PC-3 (cell line): ENCODE measurements around the gene CRADD. TPM values are rescaled to one million over a fixed set of nuclear protein-coding genes. Genes with fewer than 3 reads are reported as not detected.

ENCODE experiments used
- ATAC-seq: fragments of 200-7000 bp; cut with Tn5 transposase; 2 replicates; pipeline ENCODE4 v1.9.1; 2020; ENCODE audit warnings: mild to moderate bottlenecking, moderate library complexity
- BruUV-seq: library from RNA; stranded (reverse); fragments of 400-500 nt; replicated peaks from 2 replicates; lab custom pipeline; 2021; lab: Mats Ljungman, UMichigan
- CTCF ChIA-PET: fragments of 300-600 bp; sonication (Branson Sonifier 250); formaldehyde crosslinking; loops from one replicate; lab custom pipeline; 2022; ENCODE audit warnings: antibody characterized with exemption; lab: Charles Lee
- POLR2A ChIA-PET: fragments of 300-600 bp; sonication (Branson Sonifier 250); formaldehyde crosslinking; loops from one replicate; lab custom pipeline; 2022; ENCODE audit warnings: antibody characterized with exemption; ENCODE audit not compliant: unreplicated experiment; lab: Charles Lee
- DNase-seq: peaks from one replicate; pipeline ENCODE4 v3.0.0-alpha.2; 2015
- H2AFZ ChIP-seq: fragments of 300-600 bp; sonication (generic); 2 replicates; pipeline ENCODE4 v1.6.0; 2016; ENCODE audit warnings: antibody characterized with exemption, low read length
- H3F3A ChIP-seq: fragments of 300-600 bp; sonication (generic); one replicate; pipeline ENCODE4 v1.6.0; 2017; ENCODE audit warnings: antibody characterized with exemption, low read length, control low read depth, mild to moderate bottlenecking; ENCODE audit not compliant: unreplicated experiment
- H3K27ac ChIP-seq: fragments of 300-600 bp; sonication (generic); 2 replicates; pipeline ENCODE4 v1.5.1; 2016; ENCODE audit warnings: mild to moderate bottlenecking, low read length
- H3K27me3 ChIP-seq: fragments of 300-600 bp; sonication (generic); 2 replicates; pipeline ENCODE4 v1.6.1; 2016; ENCODE audit warnings: low read length, mixed read lengths
- H3K36me3 ChIP-seq: fragments of 300-600 bp; sonication (generic); 2 replicates; pipeline ENCODE4 v1.6.1; 2016; ENCODE audit warnings: low read depth, mixed run types, low read length, mixed read lengths
- H3K4me1 ChIP-seq: fragments of 300-600 bp; sonication (generic); 2 replicates; pipeline ENCODE4 v1.5.1; 2016; ENCODE audit warnings: low read length; ENCODE audit not compliant: insufficient read depth
- H3K4me2 ChIP-seq: fragments of 300-600 bp; sonication (generic); 2 replicates; pipeline ENCODE4 v1.6.0; 2016; ENCODE audit warnings: low read length
- H3K4me3 ChIP-seq: fragments of 300-600 bp; sonication (generic); 2 replicates; pipeline ENCODE4 v1.5.1; 2016; ENCODE audit warnings: mild to moderate bottlenecking, low read length, mixed read lengths
- H3K79me2 ChIP-seq: fragments of 300-600 bp; sonication (generic); 2 replicates; pipeline ENCODE4 v1.6.1; 2017; ENCODE audit warnings: low read length, mixed read lengths
- H3K9ac ChIP-seq: fragments of 300-600 bp; sonication (generic); 2 replicates; pipeline ENCODE4 v1.6.0; 2016; ENCODE audit warnings: mild to moderate bottlenecking, low read length
- H3K9me2 ChIP-seq: fragments of 300-600 bp; sonication (generic); replicated peaks from 2 replicates; pipeline ENCODE4 v1.6.1; 2016; ENCODE audit warnings: mixed run types, low read length, mixed read lengths
- H3K9me3 ChIP-seq: fragments of 300-600 bp; sonication (generic); 2 replicates; pipeline ENCODE4 v1.6.1; 2016; ENCODE audit warnings: low read length, mixed read lengths
- H4K20me1 ChIP-seq: fragments of 300-600 bp; sonication (generic); 2 replicates; pipeline ENCODE4 v1.6.1; 2016; ENCODE audit warnings: low read length, mixed read lengths
- CTCF ChIP-seq: fragments of 300-600 bp; sonication (generic); conservative IDR thresholded peaks from 2 replicates; pipeline ENCODE4 v1.5.1; 2017; ENCODE audit warnings: antibody characterized with exemption, low read depth, mild to moderate bottlenecking, low read length
- EZH2 ChIP-seq: fragments of 300-600 bp; sonication (generic); IDR thresholded peaks from one replicate; pipeline ENCODE4 v1.6.1; 2017; ENCODE audit warnings: antibody characterized with exemption, mild to moderate bottlenecking, low read length; ENCODE audit not compliant: unreplicated experiment
- EZH2phosphoT487 ChIP-seq: fragments of 300-600 bp; sonication (generic); IDR thresholded peaks from 2 replicates; pipeline ENCODE4 v1.6.1; 2018; ENCODE audit warnings: mild to moderate bottlenecking, antibody characterized with exemption, low read length, borderline replicate concordance
- intact Hi-C: fragments of 100-400 bp; cut with micrococcal nuclease; formaldehyde crosslinking; loops from 2 replicates; pipeline ENCODE4 v1.9.0; 2023
- total RNA-seq: library from RNA; depleted of rRNA; stranded (reverse); fragments of >200 nt; gene quantifications from 2 replicates; pipeline ENCODE4 v1.2.3, GENCODE V29; 2014

CRADD gene
- total RNA-seq, 1 experiment from 2014 or later = 11.4 TPM

- ChIA-PET POLR2A (no interaction called here), CTCF (no interaction called here)
- Histone ChIP-seq H3F3A (no peaks in the 10 kb centered on the region), H3K4me3 (no peak overlapping the region), H3K27me3 (no peaks in the 10 kb centered on the region), H3K9me2 (no peaks in the 10 kb centered on the region), H3K4me1 (no peaks in the 10 kb centered on the region), H2AFZ (no peak overlapping the region), H3K9ac (no peak overlapping the region), H3K4me2 (no peak overlapping the region), H3K9me3 (no peaks in the 10 kb centered on the region), H3K36me3 (no peaks in the 10 kb centered on the region), H4K20me1 (no peaks in the 10 kb centered on the region), H3K79me2 (no peaks in the 10 kb centered on the region), H3K27ac (no peak overlapping the region)
- BruUV-seq = no TSS peak
- ATAC-seq (no peak), DNase-seq (no peak)
- TF ChIP-seq EZH2 = no peak
- no peak for TF ChIP-seq CTCF
- TF ChIP-seq EZH2phosphoT487 = no peak
- intact Hi-C loops = no loop called here
These were observed 170.6 kb downstream of the CRADD start for GRCh38 chr12:93847517-93848474.

DNA sequence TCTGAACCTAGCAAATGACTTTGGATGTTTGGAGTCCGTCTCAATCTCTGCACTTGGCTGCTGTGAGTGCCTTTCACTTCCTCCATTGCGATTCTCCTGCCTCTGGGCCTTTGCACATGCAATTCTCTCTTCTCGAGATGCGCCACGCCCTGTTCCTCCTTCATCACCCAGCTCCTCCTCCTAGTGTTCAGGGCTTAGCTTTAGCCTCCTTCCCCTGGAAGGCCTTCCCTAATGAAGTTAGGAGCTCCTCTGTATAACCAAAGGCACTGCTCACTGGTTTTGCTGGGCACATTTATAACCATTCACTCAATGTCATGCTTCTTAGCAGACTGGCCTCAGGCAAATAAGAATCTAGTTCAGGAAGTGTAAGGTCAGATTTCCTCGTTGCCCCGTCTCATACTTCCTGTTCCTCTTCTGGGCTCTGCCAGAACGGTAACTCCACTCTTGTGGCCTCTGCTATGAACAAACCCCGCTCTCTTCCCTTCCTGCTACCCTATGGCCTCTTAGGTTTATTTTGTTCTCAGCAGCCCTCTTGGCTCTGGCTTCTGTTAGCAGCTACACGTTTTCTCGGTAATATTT is 171.4 kb downstream of the CRADD start:
- no peaks in the 10 kb centered on the region for H3F3A ChIP-seq
- H3K27me3 ChIP-seq = no peaks in the 10 kb centered on the region
- ATAC-seq = no peak
- H2AFZ ChIP-seq = no peak overlapping the region
- no peaks in the 10 kb centered on the region for H3K9me3 ChIP-seq
- no peak overlapping the region for H3K27ac ChIP-seq
- no peaks in the 10 kb centered on the region for H4K20me1 ChIP-seq
- intact Hi-C loops = no loop called here
- no peaks in the 10 kb centered on the region for H3K79me2 ChIP-seq
- H3K4me1 ChIP-seq = no peaks in the 10 kb centered on the region
- CTCF ChIA-PET = no interaction called here
- no peak overlapping the region for H3K9ac ChIP-seq
- no peak overlapping the region for H3K4me3 ChIP-seq
- no peak overlapping the region for H3K4me2 ChIP-seq
- H3K36me3 ChIP-seq = no peaks in the 10 kb centered on the region
- no peaks in the 10 kb centered on the region for H3K9me2 ChIP-seq
- peak; percentile 13 for DNase-seq
- no peak for TF ChIP-seq EZH2phosphoT487
- no peak for TF ChIP-seq EZH2
- no peak for TF ChIP-seq CTCF
- POLR2A ChIA-PET = no interaction called here
- BruUV-seq = no TSS peak

GRCh38 chr12:93849946-93850345 is 172.8 kb downstream of the CRADD start:
- Histone ChIP-seq H3K9ac (no peak overlapping the region), H2AFZ (no peak overlapping the region), H3K36me3 (no peaks in the 10 kb centered on the region), H3F3A (no peaks in the 10 kb centered on the region), H3K9me3 (no peaks in the 10 kb centered on the region), H3K4me2 (no peak overlapping the region), H3K4me1 (no peaks in the 10 kb centered on the region), H3K27me3 (no peaks in the 10 kb centered on the region), H3K9me2 (no peaks in the 10 kb centered on the region), H3K79me2 (no peaks in the 10 kb centered on the region), H4K20me1 (no peaks in the 10 kb centered on the region), H3K4me3 (no peak overlapping the region), H3K27ac (no peak overlapping the region)
- DNase-seq (no peak), ATAC-seq (no peak)
- POLR2A ChIA-PET = no interaction called here
- no TSS peak for BruUV-seq
- intact Hi-C loops = no loop called here
- CTCF ChIA-PET = no interaction called here
- TF ChIP-seq CTCF (no peak), EZH2phosphoT487 (no peak), EZH2 (no peak)
